NCI-H2107 treated with DMSO at 0.1 percent for 48 hours (cell line): ENCODE results near the gene SLC30A3.

ENCODE experiments used
- DNase-seq: peaks from one replicate; lab custom pipeline; 2025; ENCODE audit not compliant: unreplicated experiment; lab: John Stamatoyannopoulos, UW

The SLC30A3 gene

DNA sequence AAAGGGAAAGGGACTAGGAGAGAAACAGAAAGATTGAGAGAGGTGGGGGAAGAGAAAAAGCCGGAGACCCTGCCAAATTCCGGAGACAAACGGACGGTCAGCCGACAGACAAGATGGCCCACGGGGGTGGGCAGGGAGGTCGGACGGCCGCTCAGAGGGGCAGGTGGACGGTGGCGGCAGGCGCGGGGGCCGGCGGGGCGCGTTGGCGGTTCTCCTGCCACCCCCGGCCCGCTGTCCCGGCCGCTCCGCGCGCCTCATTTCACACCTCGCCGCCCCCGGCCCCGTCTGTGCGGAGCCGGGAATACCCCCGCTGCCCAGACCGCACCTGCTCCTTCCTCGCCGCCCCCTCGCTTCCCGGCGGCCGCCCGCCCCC is 935 bp downstream of the SLC30A3 start:
- no peak for DNase-seq

DNA sequence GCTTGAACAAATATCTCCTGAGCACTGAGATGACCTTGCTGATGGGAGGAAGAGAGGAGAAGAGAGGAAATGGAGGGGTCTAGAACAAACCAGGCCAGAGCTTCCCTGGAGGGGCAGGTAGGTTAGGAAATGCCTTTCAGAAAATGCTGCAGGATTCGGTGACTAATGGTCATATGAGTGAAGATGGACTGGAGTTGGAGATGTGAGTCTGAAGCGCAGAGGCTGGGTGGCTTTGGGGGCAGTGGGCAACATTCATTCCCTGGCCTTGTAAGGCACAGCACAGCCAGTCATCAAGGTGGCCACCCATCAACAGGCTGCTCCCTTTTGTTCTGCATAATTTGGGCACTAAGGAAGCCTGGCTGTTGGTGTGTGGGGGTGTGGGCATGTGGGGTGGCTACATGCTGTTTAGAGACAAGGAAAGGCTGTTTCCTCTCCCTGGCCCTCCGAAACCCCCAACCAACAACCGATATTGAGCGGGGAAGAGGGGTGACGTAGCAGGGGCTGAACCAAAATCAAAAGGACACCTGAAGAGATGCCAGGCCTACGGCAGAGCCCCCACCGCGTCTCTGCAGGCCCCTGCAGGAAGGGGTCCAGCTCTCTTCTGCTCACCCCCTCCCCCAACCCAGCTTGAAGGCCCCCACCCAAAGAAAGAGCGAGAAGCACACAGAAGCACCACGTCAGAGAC is 1.5 kb downstream of the SLC30A3 start:
- DNase-seq: no peak

DNA sequence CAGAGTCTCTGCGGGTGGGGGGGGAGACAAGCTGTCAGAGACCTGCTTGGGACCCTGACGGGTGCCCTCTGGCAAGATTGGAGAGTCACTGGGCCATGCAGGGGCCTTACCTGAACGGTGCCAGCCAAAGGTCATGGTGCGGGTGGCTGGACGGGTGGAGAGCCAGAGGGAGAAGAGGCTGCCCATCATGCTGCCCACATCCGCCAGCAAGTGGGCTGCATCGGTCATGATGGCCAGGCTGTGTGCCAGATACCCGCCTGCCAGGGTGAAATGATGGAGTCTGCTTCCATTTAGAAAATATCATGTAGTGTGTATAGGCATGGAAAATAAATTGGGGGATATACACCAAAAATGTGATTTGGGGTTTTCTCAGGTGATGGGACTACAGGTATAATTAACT is 4.8 kb downstream of the SLC30A3 start:
- DNase-seq: no peak

DNA sequence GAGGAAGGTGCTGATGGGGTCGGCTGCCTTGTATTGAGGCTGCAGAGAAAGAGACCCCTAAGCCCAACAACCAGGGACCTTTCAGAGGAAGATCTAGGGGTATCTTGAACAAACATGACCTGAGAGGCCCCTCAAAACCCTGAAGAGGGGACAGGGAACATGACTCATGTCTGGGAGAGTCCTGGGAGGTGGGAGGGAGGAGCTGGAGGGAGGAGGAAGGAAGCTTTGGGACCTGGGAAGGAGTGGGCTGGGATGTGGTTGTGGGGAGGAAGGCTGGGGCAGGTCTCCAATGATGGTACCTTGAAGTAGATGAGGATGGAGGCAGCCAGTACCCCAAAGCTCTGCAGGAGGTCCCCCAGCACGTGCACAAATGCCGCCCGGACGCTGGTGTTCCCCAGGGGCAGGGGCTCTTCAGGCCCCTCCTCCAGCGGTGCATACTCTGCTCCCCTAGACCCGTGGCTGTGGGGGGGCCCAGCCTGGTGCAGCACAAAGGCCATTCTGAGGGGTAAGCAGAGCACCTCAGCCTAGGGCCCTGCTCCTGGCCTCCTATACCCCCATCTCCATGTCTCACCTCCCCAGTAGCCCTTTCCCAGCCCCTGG is 5.9 kb downstream of the SLC30A3 start:
- no peak for DNase-seq

DNA sequence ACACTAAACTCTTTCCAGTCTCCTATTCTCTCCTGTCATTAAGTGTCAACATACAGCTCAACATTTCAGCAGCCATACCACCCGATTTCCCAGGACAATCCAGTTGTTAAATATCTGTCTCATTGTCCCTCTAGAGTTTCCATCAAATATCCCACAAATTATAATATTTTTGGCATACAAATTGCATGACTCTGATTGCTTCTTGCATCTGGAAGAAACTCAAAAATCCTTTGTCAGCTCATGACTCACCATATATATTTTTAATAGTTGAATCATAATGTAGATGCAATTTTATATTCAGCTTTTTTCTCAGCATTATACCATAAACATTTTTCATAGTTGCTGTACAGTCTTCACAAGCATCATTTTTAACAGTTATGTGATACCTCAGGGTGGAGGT is 7.2 kb downstream of the SLC30A3 start:
- DNase-seq: no peak

DNA sequence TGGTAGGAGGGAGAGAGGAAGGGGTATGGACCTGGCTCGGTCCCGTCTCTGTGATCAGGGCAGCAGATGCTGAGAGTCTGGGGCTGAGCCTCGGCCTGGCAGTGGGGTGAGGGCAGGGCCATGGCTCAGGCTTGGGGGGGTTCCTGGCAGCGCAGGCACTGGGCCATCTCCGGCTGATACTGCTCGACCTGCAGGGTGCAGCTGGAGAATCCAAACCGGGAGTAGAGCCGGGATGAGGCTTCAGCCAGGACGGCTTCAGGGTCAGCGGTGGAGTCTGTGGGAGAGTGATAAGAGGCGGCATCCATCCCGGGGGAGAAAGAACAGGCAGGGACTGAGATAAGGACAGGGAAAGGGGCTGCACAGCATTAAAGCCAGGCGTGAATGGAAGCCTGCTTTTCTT is 7.7 kb downstream of the SLC30A3 start:
- no peak for DNase-seq

DNA sequence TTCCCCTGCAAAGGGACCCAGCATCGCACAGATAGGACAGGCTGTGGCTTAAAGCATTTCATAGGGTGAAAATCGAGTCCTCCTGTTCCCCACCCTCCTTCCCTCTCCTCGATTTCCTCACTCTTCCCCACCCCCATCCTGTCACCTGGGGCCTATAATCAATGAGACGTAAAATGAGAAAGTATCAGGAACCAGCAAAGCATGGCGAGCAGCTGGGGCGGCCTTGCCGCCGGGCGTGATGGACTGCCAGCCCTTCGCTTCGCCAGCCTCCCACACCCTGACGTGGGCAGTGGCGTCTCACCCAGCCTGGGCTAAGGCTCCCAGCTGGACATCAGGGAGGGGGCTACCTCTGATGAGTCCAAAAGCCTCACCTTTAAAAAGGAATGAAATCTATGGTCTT is 11.1 kb downstream of the SLC30A3 start:
- no peak for DNase-seq

DNA sequence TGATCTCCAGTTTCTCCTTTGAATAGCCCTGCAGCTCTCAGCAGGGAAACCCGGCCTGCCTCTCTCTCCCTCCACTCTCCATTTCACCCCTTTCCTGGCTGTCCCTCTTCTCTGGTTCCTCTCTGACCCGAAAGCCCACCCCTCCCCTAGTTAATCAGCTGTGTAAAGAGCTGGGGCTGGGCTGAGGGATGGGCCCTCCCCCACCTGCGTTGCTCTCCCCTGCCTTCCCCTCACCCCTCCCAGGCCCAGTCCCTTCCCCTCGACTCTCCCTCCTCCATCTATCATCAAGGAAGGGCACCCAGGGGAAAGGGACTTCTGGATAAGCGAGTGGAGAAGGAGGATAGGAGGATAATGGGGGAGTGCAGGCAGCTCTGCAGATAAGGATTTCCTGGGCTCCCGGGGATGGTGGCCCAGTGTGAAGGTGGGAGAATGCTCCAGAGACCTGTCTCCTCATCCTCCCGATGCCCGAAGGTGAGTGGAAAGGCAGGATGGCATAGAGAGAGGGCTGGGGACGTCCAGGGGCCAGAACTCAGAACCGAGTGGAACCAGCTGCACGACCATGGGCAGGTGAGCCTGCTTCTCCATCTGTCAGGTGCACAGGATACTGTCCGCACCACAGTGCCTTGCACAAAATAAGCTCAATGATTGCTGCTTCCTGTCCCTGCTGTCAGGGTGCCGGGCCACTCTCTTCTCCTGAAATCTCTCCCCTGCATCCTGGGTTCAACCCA is 12.0 kb downstream of the SLC30A3 start:
- no peak for DNase-seq

DNA sequence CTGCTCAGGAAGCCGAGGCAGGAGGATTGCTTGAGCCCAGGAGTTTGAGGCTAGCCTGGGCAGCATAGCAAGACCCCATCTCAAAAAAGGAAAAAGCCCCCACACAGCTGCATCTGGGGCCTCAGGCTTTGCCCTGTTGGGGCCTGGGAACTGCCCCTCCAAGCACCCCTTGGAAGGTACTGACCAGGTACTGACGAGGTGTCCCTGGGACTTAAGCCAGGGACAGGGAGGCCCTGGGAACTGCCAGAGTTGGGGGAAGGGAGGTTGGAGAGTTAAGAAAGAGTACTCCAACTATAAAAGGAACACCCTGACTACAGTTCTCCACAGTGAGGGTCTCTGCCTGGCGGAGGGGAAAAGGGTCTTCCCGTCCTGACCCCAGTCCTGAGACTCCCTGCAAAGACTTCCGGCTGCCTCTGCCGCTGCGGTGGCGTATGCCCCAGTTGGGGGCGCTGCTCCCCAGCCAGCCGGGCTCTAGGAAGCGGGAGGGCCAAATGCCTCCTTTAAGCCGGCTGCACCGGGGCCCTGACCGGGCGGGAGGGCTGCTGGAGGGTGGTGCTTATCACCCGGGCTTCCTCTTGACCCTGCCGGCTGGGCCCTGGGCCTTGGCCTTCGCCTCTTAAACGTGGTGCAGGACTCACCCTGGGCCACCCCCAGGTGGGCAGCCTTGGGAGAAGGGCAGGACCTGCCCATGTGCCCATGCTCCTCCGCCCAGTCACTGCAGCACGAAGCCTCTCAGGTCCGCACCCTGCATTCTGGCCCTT is 12.8 kb downstream of the SLC30A3 start:
- DNase-seq: no peak

DNA sequence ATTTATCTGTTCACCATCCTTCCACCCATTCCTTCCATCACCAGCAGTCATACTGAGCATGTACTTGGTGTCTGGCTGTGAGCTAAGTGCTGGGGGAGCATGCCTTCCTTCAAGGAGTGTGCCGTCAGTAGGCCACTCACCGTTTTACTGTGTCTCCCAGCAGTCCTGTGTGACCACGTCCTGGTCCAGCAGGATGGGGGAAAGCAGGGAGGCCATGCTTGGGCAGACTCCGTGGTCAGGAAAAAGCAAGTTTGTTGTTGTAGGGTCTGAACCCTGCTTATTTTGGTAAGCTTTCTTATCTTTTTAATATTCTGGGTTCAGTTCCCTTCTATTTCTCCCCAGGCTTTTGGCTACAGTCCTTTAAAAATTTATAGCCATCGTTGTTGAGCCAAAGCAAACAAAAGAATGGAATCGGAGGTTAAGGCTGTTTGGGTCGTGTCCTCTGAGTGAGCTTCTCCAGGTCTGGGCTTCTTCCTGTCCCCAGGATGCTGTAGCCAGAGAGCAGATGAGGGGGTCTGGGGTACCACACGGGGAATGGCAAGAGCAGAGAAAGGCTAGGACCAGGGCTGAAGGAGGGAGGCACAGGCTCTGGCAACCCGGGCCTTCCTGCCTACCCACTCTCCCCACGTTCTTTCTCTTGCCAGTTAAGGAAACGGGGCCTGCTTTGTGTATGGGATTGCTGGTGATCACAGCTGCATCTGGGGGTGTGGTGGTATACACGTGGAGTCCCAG is 13.5 kb downstream of the SLC30A3 start:
- no peak for DNase-seq

DNA sequence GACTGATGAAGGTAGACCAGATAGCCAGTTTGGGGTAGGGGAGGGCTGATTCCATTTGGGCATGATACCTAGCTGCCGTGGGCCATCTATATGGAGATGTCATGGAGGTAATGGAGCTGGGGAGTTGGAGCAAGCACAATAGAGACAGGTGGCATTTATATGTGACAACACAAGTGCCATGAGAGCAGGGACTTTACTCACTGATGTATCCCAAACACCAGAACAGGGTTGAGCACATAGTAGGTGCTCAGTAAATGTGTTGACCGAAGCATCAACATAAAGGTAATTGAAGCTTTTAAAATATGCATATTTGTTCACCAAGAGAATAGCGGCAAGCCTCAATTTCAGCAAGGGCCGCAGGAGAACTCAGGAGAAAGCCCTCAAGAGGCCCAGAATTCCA is 15.0 kb downstream of the SLC30A3 start:
- DNase-seq: no peak

DNA sequence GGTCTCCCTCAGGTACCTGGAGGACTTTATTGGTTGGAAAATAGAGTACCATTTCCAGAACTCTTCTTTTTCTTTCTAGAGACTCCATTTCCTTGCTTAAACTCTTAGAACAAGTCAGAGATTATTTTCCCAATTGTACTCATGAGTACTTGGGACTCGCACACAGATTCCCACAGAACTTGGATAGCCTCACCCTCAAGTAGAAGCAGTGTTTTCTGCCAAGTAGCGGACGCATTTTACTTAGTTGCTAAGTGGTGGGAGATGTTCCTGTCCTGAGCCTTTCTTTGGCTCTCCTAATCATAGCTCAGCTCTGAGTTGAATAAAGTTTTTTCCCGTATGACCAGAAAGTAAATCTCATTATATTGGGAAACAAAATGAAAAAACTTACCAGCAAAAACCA is 17.2 kb downstream of the SLC30A3 start:
- DNase-seq: no peak

DNA sequence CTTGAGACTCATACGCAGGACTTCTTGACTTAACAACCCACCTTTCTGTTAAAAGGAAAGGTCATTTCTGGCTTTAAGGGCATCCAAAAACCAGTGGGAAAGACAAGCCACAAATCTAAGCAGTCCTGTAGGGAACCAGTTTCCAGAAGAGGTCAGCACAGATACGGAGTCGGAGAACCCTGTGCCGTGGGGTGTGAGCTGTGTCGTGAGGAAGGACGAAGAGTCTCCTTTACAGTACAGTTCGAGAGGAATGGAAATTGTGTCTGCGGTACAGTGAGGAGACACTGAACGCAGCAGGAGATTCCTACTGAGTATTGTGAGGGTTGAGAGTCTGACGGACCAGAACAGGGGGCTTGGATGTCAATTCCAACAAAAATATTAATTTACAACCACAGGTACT is 17.7 kb downstream of the SLC30A3 start:
- no peak for DNase-seq

DNA sequence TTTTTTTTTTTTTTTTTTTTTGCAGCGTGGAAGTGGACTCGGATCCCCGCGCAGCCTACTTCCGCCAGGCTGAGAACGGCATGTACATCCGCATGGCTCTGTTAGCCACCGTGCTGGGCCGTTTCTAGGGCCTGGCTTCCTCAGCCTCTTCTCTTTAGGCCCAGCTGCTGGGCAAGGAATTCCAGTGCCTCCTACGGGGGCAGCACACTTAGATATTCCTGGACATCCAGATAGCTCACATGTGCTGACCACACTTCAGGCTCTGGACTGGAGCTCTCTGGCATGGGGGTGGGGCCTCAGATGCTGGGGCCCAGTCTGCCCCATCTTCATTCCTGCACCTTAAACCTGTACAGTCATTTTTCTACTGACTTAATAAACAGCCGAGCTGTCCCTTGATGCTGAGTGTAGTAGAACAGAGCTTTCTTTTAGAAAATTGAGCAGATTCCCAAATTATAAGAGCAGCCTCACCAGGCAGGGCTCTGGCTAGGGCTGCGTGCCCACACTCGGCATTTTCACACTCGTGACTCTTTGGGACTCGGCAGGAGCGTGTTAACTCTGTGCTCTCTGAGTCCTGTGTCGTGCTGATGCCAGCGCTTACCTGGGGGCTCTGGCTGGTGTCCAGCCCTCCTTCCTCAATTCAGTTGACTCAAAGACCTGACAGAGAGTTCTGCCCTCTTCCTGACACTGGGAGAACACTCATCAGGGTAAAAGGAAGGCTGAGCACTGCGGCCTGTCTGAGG is 19.3 kb downstream of the SLC30A3 start:
- no peak for DNase-seq

DNA sequence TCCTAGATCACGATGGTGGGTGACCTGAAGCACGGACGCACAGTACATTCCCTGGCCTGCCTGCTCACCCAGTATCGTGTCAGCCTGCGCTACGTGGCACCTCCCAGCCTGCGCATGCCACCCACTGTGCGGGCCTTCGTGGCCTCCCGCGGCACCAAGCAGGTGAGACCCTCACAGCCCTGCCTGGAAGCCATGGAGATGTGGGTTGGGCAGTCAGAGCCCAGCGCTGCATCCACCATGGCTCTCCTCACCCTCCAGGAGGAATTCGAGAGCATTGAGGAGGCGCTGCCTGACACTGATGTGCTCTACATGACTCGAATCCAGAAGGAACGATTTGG is 20.3 kb downstream of the SLC30A3 start:
- no peak for DNase-seq

DNA sequence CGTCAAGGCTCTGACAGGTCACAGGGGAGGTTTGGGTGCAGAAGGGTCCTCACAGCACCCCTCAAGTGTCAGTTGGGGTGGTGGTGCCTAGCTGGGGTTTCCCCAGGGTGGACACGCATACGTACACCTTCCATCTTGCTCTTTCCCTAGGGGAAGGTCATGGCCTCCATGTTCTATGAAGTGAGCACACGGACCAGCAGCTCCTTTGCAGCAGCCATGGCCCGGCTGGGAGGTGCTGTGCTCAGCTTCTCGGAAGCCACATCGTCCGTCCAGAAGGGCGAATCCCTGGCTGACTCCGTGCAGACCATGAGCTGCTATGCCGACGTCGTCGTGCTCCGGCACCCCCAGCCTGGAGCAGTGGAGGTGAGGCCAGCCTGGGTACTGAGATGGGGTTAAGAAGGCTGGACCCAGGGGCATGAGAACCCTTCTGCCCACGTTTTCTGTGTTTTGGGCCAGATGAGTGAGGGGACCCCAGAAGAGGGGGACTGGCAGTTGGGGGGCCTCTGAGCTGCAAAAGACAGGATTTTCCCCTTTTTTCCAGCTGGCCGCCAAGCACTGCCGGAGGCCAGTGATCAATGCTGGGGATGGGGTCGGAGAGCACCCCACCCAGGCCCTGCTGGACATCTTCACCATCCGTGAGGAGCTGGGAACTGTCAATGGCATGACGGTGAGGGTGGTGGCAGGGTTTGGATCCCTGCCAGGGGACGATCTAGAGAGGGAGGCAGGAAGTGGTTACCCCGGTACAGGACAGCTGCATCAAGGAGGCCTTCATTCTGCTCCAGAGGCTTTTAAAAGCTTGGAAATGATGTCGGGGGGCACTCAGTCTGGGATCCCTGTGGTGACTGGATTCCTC is 20.9 kb downstream of the SLC30A3 start:
- no peak for DNase-seq

DNA sequence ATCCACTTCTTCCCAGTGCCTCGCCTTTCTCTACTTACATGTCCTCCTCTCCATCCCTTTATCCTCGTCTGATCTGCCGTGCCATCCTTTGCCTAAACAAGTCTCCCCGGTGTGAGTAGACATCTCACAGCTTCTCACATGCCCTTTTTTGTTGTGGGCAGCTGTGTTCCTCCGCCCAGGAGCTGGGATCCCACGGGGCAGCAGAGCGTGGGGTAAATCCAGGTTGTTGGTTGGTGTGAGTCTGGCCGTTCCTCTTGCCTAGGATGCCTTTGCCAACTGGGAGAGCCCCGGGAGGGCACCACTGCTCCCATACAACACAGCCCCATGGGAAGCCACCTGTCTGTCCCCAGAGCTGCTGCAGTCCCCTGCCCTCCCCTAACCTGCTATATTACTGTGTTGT is 22.4 kb downstream of the SLC30A3 start:
- no peak for DNase-seq

DNA sequence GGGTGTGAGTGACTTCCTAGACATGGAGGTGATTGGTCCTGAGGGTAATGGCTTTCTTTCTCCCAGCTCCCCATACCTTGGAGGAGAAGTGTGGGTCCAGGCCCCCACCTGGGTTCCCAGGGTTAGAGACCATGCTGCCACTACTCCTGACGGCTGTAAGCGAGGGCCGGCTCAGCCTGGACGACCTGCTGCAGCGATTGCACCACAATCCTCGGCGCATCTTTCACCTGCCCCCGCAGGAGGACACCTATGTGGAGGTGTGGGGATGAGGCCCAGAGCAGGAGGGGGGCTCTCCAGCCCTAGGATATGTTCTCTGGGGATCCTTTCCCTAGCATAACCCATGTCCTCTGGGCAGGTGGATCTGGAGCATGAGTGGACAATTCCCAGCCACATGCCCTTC is 23.9 kb downstream of the SLC30A3 start:
- no peak for DNase-seq

DNA sequence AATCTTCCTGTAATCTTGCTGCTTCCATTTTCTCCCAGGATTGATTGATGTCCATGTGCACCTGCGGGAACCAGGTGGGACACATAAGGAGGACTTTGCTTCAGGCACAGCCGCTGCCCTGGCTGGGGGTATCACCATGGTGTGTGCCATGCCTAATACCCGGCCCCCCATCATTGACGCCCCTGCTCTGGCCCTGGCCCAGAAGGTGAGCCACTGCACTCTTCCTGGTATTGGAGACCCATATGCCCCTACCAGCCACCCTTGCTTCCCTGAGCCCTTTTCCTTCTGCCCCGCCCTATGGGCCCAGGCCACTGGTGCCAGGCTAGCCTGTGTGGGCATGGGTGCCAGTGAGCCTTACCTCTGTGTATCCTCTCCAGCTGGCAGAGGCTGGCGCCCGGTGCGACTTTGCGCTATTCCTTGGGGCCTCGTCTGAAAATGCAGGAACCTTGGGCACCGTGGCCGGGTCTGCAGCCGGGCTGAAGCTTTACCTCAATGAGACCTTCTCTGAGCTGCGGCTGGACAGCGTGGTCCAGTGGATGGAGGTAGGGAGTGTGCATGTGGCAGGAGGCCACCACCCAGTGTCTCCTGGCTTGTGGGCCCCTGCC is 25.4 kb downstream of the SLC30A3 start:
- no peak for DNase-seq
